H1 (cell line): ENCODE results near the gene IWS1. TPM values are rescaled to one million over a fixed set of nuclear protein-coding genes. Genes with fewer than 3 reads are reported as not detected.

Experiments
- CTCF ChIA-PET: fragments of 300-600 bp; sonication (Branson Sonifier 250); formaldehyde crosslinking; loops from one replicate; lab custom pipeline; 2021; ENCODE audit not compliant: partially characterized antibody; lab: Charles Lee
- POLR2A ChIA-PET: fragments of 300-600 bp; sonication (Branson Sonifier 250); formaldehyde crosslinking; loops from one replicate; lab custom pipeline; 2021; ENCODE audit warnings: inconsistent platforms; ENCODE audit not compliant: partially characterized antibody; lab: Charles Lee
- DNase-seq, 2 experiments: peaks; one replicate each; pipeline versions ENCODE4 v3.0.0 to v3.0.0-alpha.2; 2010 to 2022; ENCODE audit warnings: low spot score in 2 of 2, low read depth in 1 of 2, mixed read lengths in 1 of 2
- FAIRE-seq: peaks from 2 replicates; lab custom pipeline; 2011; peaks lifted over from hg19 to GRCh38; lab: Jason Lieb, UNC
- H2AFZ ChIP-seq: 2 replicates; pipeline ENCODE4 v1.8.1; 2012; ENCODE audit warnings: low read length, inconsistent platforms
- H2AK5ac ChIP-seq: 2 replicates; pipeline ENCODE4 v1.6.1; 2013; ENCODE audit warnings: low read depth, low read length
- H2BK120ac ChIP-seq: replicated peaks from 2 replicates; pipeline ENCODE3; 2013; ENCODE audit warnings: low read depth, low read length, inconsistent platforms
- H2BK12ac ChIP-seq: 2 replicates; pipeline ENCODE4 v1.6.1; 2013; ENCODE audit warnings: low read depth, low read length
- H2BK15ac ChIP-seq: 2 replicates; pipeline ENCODE4 v1.6.1; 2013; ENCODE audit warnings: low read length
- H2BK20ac ChIP-seq: 2 replicates; pipeline ENCODE4 v1.6.1; 2013; ENCODE audit warnings: low read length
- H2BK5ac ChIP-seq: 2 replicates; pipeline ENCODE4 v1.6.1; 2013; ENCODE audit warnings: low read depth, low read length
- H3K14ac ChIP-seq: 2 replicates; pipeline ENCODE4 v1.6.1; 2013; ENCODE audit warnings: inconsistent platforms; ENCODE audit not compliant: insufficient read length
- H3K18ac ChIP-seq: 2 replicates; pipeline ENCODE4 v1.6.1; 2013; ENCODE audit warnings: low read length; ENCODE audit errors: extremely low read depth
- H3K23ac ChIP-seq: 2 replicates; pipeline ENCODE4 v1.6.1; 2013; ENCODE audit warnings: inconsistent platforms; ENCODE audit not compliant: insufficient read length
- H3K23me2 ChIP-seq: 2 replicates; pipeline ENCODE4 v1.6.1; 2013; ENCODE audit warnings: low read depth, low read length
- H3K27ac ChIP-seq: 2 replicates; pipeline ENCODE4 v1.6.1; 2011; ENCODE audit warnings: low read depth, low read length, inconsistent platforms
- H3K27me3 ChIP-seq, 4 experiments: replicated peaks in 1 of 4; 1 replicate in 1 of 4; 2 replicates in 3 of 4; pipeline versions ENCODE4 v1.6.1 to v1.8.1; 2011 to 2013; ENCODE audit warnings: low read length in 3 of 4, mild to moderate bottlenecking in 3 of 4, inconsistent platforms in 2 of 4, mixed read lengths in 2 of 4, moderate library complexity in 1 of 4; ENCODE audit not compliant: control insufficient read depth in 3 of 4, insufficient read depth in 3 of 4; ENCODE audit errors: extremely low read depth in 1 of 4
- H3K36me3 ChIP-seq, 4 experiments: 2 replicates each; pipeline versions ENCODE4 v1.6.1 to v1.8.1; 2011 to 2013; ENCODE audit warnings: mild to moderate bottlenecking in 4 of 4, low read length in 3 of 4, moderate library complexity in 2 of 4, control low read depth in 1 of 4, inconsistent platforms in 1 of 4; ENCODE audit not compliant: insufficient read depth in 4 of 4, control insufficient read depth in 2 of 4
- H3K4ac ChIP-seq: replicated peaks from 2 replicates; pipeline ENCODE3; 2013; ENCODE audit warnings: low read length, low read depth, mixed read lengths, inconsistent platforms; ENCODE audit not compliant: insufficient read length
- H3K4me1 ChIP-seq, 4 experiments: replicated peaks in 1 of 4; 1 replicate in 1 of 4; 2 replicates in 3 of 4; pipeline versions ENCODE4 v1.6.1 to v1.8.1; 2011 to 2013; ENCODE audit warnings: low read length in 3 of 4, inconsistent platforms in 2 of 4, mixed read lengths in 1 of 4; ENCODE audit not compliant: insufficient read depth in 4 of 4, control insufficient read depth in 3 of 4
- H3K4me2 ChIP-seq, 2 experiments: 2 replicates each; pipeline versions ENCODE4 v1.6.1 to v1.8.1; 2011 to 2013; ENCODE audit warnings: low read depth in 2 of 2, low read length in 2 of 2, control low read depth in 1 of 2, inconsistent platforms in 1 of 2, mild to moderate bottlenecking in 1 of 2; ENCODE audit not compliant: insufficient read depth in 1 of 2
- H3K4me3 ChIP-seq, 4 experiments: fragments of 200-600, 300-600 bp in 1 of 4; sonication (generic), shearing (Covaris generic), sonication (Bioruptor Twin) in 1 of 4; 2 replicates each; pipeline versions ENCODE4 v1.5.1 to v1.8.1; 2011 to 2016; ENCODE audit warnings: low read length in 4 of 4, low read depth in 3 of 4, control low read depth in 2 of 4, inconsistent platforms in 2 of 4, mild to moderate bottlenecking in 2 of 4, mixed read lengths in 1 of 4, moderate library complexity in 1 of 4; ENCODE audit not compliant: insufficient read depth in 2 of 4; ENCODE audit errors: extremely low read depth in 1 of 4
- H3K56ac ChIP-seq: replicated peaks from 2 replicates; pipeline ENCODE3; 2013; ENCODE audit warnings: low read depth, mild to moderate bottlenecking, mixed read lengths, low read length, inconsistent platforms; ENCODE audit not compliant: insufficient read length
- H3K79me1 ChIP-seq: 2 replicates; pipeline ENCODE4 v1.6.1; 2013; ENCODE audit warnings: low read depth, low read length, control low read depth
- H3K79me2 ChIP-seq, 2 experiments: 2 replicates each; pipeline versions ENCODE4 v1.6.1 to v1.8.1; 2012 to 2013; ENCODE audit warnings: low read length in 2 of 2, mild to moderate bottlenecking in 2 of 2, inconsistent platforms in 1 of 2; ENCODE audit not compliant: insufficient read depth in 2 of 2, control insufficient read depth in 1 of 2
- H3K9ac ChIP-seq, 4 experiments: replicated peaks in 1 of 4; 1 replicate in 1 of 4; 2 replicates in 3 of 4; pipeline versions ENCODE4 v1.6.1 to v1.8.1; 2011 to 2013; ENCODE audit warnings: low read depth in 3 of 4, low read length in 3 of 4, control low read depth in 2 of 4, mild to moderate bottlenecking in 2 of 4, moderate library complexity in 2 of 4, inconsistent platforms in 1 of 4; ENCODE audit errors: extremely low read depth in 1 of 4
- H3K9me3 ChIP-seq, 2 experiments: 2 replicates each; pipeline versions ENCODE4 v1.6.1 to v1.8.1; 2012 to 2013; ENCODE audit warnings: mild to moderate bottlenecking in 2 of 2, moderate library complexity in 2 of 2, control low read depth in 1 of 2, inconsistent platforms in 1 of 2, low read depth in 1 of 2, low read length in 1 of 2, mixed read lengths in 1 of 2; ENCODE audit not compliant: insufficient read depth in 2 of 2
- H4K20me1 ChIP-seq, 2 experiments: replicated peaks in 1 of 2; 2 replicates each; pipeline versions ENCODE3 to v1.8.1; 2011 to 2013; ENCODE audit warnings: inconsistent platforms in 2 of 2, low read length in 2 of 2, mild to moderate bottlenecking in 1 of 2; ENCODE audit not compliant: insufficient read depth in 2 of 2, control insufficient read depth in 1 of 2
- H4K5ac ChIP-seq: 2 replicates; pipeline ENCODE4 v1.6.1; 2013; ENCODE audit warnings: low read length, low read depth, mixed read lengths, inconsistent platforms; ENCODE audit not compliant: insufficient read length
- H4K8ac ChIP-seq: 2 replicates; pipeline ENCODE4 v1.8.0; 2013; ENCODE audit warnings: mild to moderate bottlenecking, moderate library complexity, low read length, inconsistent platforms; ENCODE audit not compliant: insufficient read depth; ENCODE audit errors: extremely low read depth
- H4K91ac ChIP-seq: replicated peaks from 2 replicates; pipeline ENCODE3; 2013; ENCODE audit warnings: low read length, mixed read lengths, inconsistent platforms; ENCODE audit not compliant: insufficient read length
- CHD2 ChIP-seq: IDR thresholded peaks from 2 replicates; pipeline ENCODE4 v1.6.1; 2012; ENCODE audit warnings: low read length, improper control_type of control experiment
- CTBP2 ChIP-seq: IDR thresholded peaks from 2 replicates; pipeline ENCODE4 v1.7.0; 2011; ENCODE audit warnings: borderline replicate concordance, mild to moderate bottlenecking, moderate library complexity, mixed read lengths, low read length; ENCODE audit not compliant: insufficient read depth, insufficient read length
- CTCF ChIP-seq, 3 experiments: IDR thresholded peaks; 1 replicate in 2 of 3; 2 replicates in 1 of 3; pipeline versions ENCODE4 v1.5.1 to v1.6.1; 2011; ENCODE audit warnings: low read length in 3 of 3, mild to moderate bottlenecking in 3 of 3, inconsistent platforms in 2 of 3, low read depth in 1 of 3, moderate library complexity in 1 of 3; ENCODE audit not compliant: insufficient read depth in 1 of 3; ENCODE audit errors: control extremely low read depth in 1 of 3
- EP300 ChIP-seq, 2 experiments: IDR thresholded peaks; 1 replicate in 1 of 2; 2 replicates in 1 of 2; pipeline ENCODE4 v1.6.1; 2011 to 2012; ENCODE audit warnings: low read depth in 2 of 2, low read length in 2 of 2, mild to moderate bottlenecking in 2 of 2, borderline replicate concordance in 1 of 2, inconsistent platforms in 1 of 2, moderate library complexity in 1 of 2
- MAX ChIP-seq: IDR thresholded peaks from 2 replicates; pipeline ENCODE4 v1.6.1; 2012; ENCODE audit warnings: inconsistent platforms
- NRF1 ChIP-seq: IDR thresholded peaks from 2 replicates; pipeline ENCODE4 v1.6.1; 2011; ENCODE audit warnings: mild to moderate bottlenecking, low read depth, low read length, improper control_type of control experiment
- RBBP5 ChIP-seq: IDR thresholded peaks from 2 replicates; pipeline ENCODE4 v1.7.1; 2012; ENCODE audit warnings: low read depth, mild to moderate bottlenecking, inconsistent platforms, low read length, moderate library complexity, borderline replicate concordance
- SIRT6 ChIP-seq: IDR thresholded peaks from one replicate; pipeline ENCODE4 v1.7.1; 2012; ENCODE audit warnings: low read length, inconsistent platforms
- SP4 ChIP-seq: IDR thresholded peaks from 2 replicates; pipeline ENCODE4 v1.6.1; 2012; ENCODE audit warnings: low read length, inconsistent platforms
- SUZ12 ChIP-seq: fragments of 200-600 bp; sonication (generic); IDR thresholded peaks from 2 replicates; pipeline ENCODE4 v1.6.1; 2012; ENCODE audit warnings: mild to moderate bottlenecking, inconsistent platforms, low read length, moderate library complexity, mixed read lengths
- WGBS, 2 experiments: shearing (Covaris generic) in 1 of 2; methylation state at CpG; one replicate each; pipeline versions ENCODE4 v1.1.6 to v1.1.7; 2013 to 2015; ENCODE audit warnings: low lambda C conversion rate in 2 of 2, mixed read lengths in 2 of 2, inconsistent platforms in 1 of 2, low coverage in 1 of 2, missing lambda C conversion rate in 1 of 2; ENCODE audit not compliant: insufficient replicate concordance in 2 of 2, insufficient coverage in 1 of 2, insufficient read length in 1 of 2; ENCODE audit errors: extremely low coverage in 1 of 2, missing lambda C conversion rate in 1 of 2; 5-methylcytosine and 5-hydroxymethylcytosine counted together
- polyA plus RNA-seq, 7 experiments: library from polyadenylated mRNA; depleted of rRNA in 3 of 7; stranded (reverse) in 5 of 7; unstranded in 2 of 7; fragments of >200 nt in 5 of 7; fragments of 200-250 nt in 2 of 7; gene quantifications; 1 replicate in 5 of 7; 2 replicates in 1 of 7; 4 replicates in 1 of 7; pipeline versions ENCODE4 v1.2.1 to v1.2.3, GENCODE V29; 2011 to 2013; ENCODE audit warnings: missing spikeins in 2 of 7, mixed read lengths in 2 of 7
- total RNA-seq: library from RNA; stranded (reverse); fragmentation: NEBNext Ultra II Directional; extraction: Animal tissue kit (Norgen Biotek cat#: 25700); gene quantifications from 2 replicates; pipeline ENCODE4 v1.2.1, GENCODE V29; 2021

The IWS1 gene
- total and polyA plus RNA-seq, 2 of the 8 experiments (the other 6 are each of a cell fraction or from before 2014, with no cell fraction given): 18.4 to 64.8 TPM

GRCh38 chr2:127490283-127490682 lies 36.0 kb downstream of the IWS1 start:
- POLR2A ChIA-PET: interaction anchor here (1.0 kb wide), 1 partner anchor 10 kb away, joined by 4 read pairs; no protein-coding TSS in a partner anchor
- no peak overlapping the region for H3K4me3 ChIP-seq

More at GRCh38 chr2:127490283-127490682, 36.0 kb downstream of the IWS1 start:
- Histone ChIP-seq H2BK120ac (no peak overlapping the region), H4K20me1 (peaks cover 1 to 3% of the 10 kb centered on the region in 2 experiments), H3K9me3 (no peaks in the 10 kb centered on the region), H2BK15ac (no peak overlapping the region), H3K14ac (no peak overlapping the region), H3K23ac (no peak overlapping the region), H4K91ac (no peak overlapping the region), H3K27ac (no peak overlapping the region), H3K4me2 (no peak overlapping the region), H3K79me1 (no peaks in the 10 kb centered on the region; the same call in 1 of the 2 replicates), H2BK20ac (no peak overlapping the region), H2BK5ac (no peak overlapping the region), H3K36me3 (peaks cover 29 to 97% (median 72%) of the 10 kb centered on the region in 4 experiments), H4K8ac (no peak overlapping the region), H3K4me1 (no peaks in the 10 kb centered on the region), H3K23me2 (no peaks in the 10 kb centered on the region), H2BK12ac (no peak overlapping the region), H3K4ac (no peak overlapping the region), H3K18ac (no peak overlapping the region), H3K56ac (no peak overlapping the region), H3K9ac (no peak overlapping the region), H4K5ac (no peak overlapping the region), H3K79me2 (no peaks in the 10 kb centered on the region; a peak in 1 of 4 replicates), H2AK5ac (no peak overlapping the region), H2AFZ (no peak overlapping the region), H3K27me3 (no peaks in the 10 kb centered on the region)
- FAIRE-seq (no peak), DNase-seq (no peak)
- 95% methylated on average over 4 of the region's 4 CpGs; no CpG with 5 or more reads in 1 of the 2 experiments for WGBS, 2 experiments
- TF ChIP-seq EP300 (IDR thresholded peaks at IDR 0.05; ENCODE audit: borderline replicate concordance in 1 of 2, low read depth in 2 of 2, low read length in 2 of 2) (no peak), CHD2 (no peak), SIRT6 (no peak), CTCF (IDR thresholded peaks at IDR 0.05; ENCODE audit: control extremely low read depth in 1 of 3, insufficient read depth in 1 of 3, low read depth in 1 of 3, low read length in 3 of 3) (no peak), RBBP5 (no peak), CTBP2 (no peak), MAX (no peak), SP4 (no peak), SUZ12 (no peak), NRF1 (no peak)
- CTCF ChIA-PET: interaction anchor here (2.9 kb wide), 1 partner anchor 11 kb away, joined by 15 read pairs; no protein-coding TSS in a partner anchor
